CD4-positive, alpha-beta T cell treated with Interleukin-17A for 1 hour (primary cell): ENCODE results near the gene ARHGAP26.
A peak's percentile ranks its signal among the peaks of the same experiment; 100 is the strongest.

Source experiments
- DNase-seq: peaks from one replicate; pipeline ENCODE4 v3.0.0-alpha.2; 2020

Gene ARHGAP26

GRCh38 chr5:142769793-142770649 lies at the start of gene ARHGAP26:
TSS of gene ARHGAP26 (plus strand) at chr5:142770377. CDS start at chr5:142770762, 385 bp downstream.
- peak; percentile 94 for DNase-seq

- no peak for DNase-seq
These were observed 49.4 kb upstream of the ARHGAP26 start for GRCh38 chr5:142720641-142721271.

GRCh38 chr5:142722146-142722545 lies 48.0 kb upstream of the ARHGAP26 start:
- no peak for DNase-seq

- DNase-seq: no peak
These were observed 47.3 kb upstream of the ARHGAP26 start for GRCh38 chr5:142722896-142723295.

- no peak for DNase-seq
These were observed 45.4 kb upstream of the ARHGAP26 start for GRCh38 chr5:142724821-142725220.

GRCh38 chr5:142725231-142726187 lies 44.7 kb upstream of the ARHGAP26 start:
- no peak for DNase-seq

GRCh38 chr5:142726188-142726731 lies 43.9 kb upstream of the ARHGAP26 start:
- DNase-seq: no peak

GRCh38 chr5:142727735-142728047 lies 42.5 kb upstream of the ARHGAP26 start:
- DNase-seq: no peak

- no peak for DNase-seq
These were observed 34.6 kb upstream of the ARHGAP26 start for GRCh38 chr5:142735323-142736246.

- DNase-seq: no peak
These were observed 33.9 kb upstream of the ARHGAP26 start for GRCh38 chr5:142736247-142736632.

- DNase-seq: no peak
These were observed 33.0 kb upstream of the ARHGAP26 start for GRCh38 chr5:142737179-142737578.

GRCh38 chr5:142740474-142741242 lies 29.5 kb upstream of the ARHGAP26 start:
- DNase-seq: no peak

- DNase-seq: no peak
These were observed 26.4 kb upstream of the ARHGAP26 start for GRCh38 chr5:142743592-142744441.

- DNase-seq: no peak
These were observed 24.9 kb upstream of the ARHGAP26 start for GRCh38 chr5:142745268-142745667.

GRCh38 chr5:142746532-142747433 lies 23.4 kb upstream of the ARHGAP26 start:
- DNase-seq: no peak

GRCh38 chr5:142748132-142748531 lies 22.0 kb upstream of the ARHGAP26 start:
- DNase-seq: no peak

GRCh38 chr5:142748568-142749249 lies 21.5 kb upstream of the ARHGAP26 start:
- peak; percentile 63 for DNase-seq

- DNase-seq: no peak
These were observed 20.9 kb upstream of the ARHGAP26 start for GRCh38 chr5:142749321-142749720.
